Liver (tissue), 9 donors: Measurements from ENCODE around the gene SAMD4B. TPM values are rescaled to one million over a fixed set of nuclear protein-coding genes. Genes with fewer than 3 reads are reported as not detected.

Experiments
- DNase-seq: peaks from one replicate; pipeline ENCODE4 v3.0.0-alpha.2; 2017; ENCODE audit warnings: low spot score
- H3K27ac ChIP-seq, 2 donors: one replicate each; pipeline ENCODE4 v1.7.0; 2013; ENCODE audit warnings: inconsistent platforms in 2 of 2, low read length in 2 of 2, control low read depth in 1 of 2, low read depth in 1 of 2, mild to moderate bottlenecking in 1 of 2
- H3K27me3 ChIP-seq, 4 donors: one replicate each; pipeline versions ENCODE4 v1.6.1 to v1.7.0; 2013; ENCODE audit warnings: low read length in 3 of 4, inconsistent platforms in 1 of 4, mild to moderate bottlenecking in 1 of 4, moderate library complexity in 1 of 4; ENCODE audit not compliant: control insufficient read depth in 4 of 4, insufficient read depth in 4 of 4
- H3K36me3 ChIP-seq, 4 donors: one replicate each; pipeline versions ENCODE4 v1.6.1 to v1.7.0; 2013; ENCODE audit warnings: low read length in 3 of 4, mild to moderate bottlenecking in 3 of 4, low read depth in 1 of 4, moderate library complexity in 1 of 4; ENCODE audit not compliant: control insufficient read depth in 4 of 4, insufficient read depth in 3 of 4
- H3K4me1 ChIP-seq, 4 donors: one replicate each; pipeline versions ENCODE4 v1.6.1 to v1.7.0; 2013; ENCODE audit warnings: low read length in 3 of 4, mild to moderate bottlenecking in 3 of 4, moderate library complexity in 1 of 4; ENCODE audit not compliant: control insufficient read depth in 4 of 4, insufficient read depth in 4 of 4
- H3K4me3 ChIP-seq, 3 donors: one replicate each; pipeline versions ENCODE4 v1.6.1 to v1.7.0; 2013; ENCODE audit warnings: low read length in 3 of 3, control low read depth in 1 of 3, low read depth in 1 of 3, mild to moderate bottlenecking in 1 of 3
- H3K9ac ChIP-seq, 2 donors: one replicate each; pipeline ENCODE4 v1.7.0; 2013; ENCODE audit warnings: low read length in 2 of 2, mild to moderate bottlenecking in 2 of 2, moderate library complexity in 2 of 2, control low read depth in 1 of 2, low read depth in 1 of 2
- H3K9me3 ChIP-seq, 4 donors: one replicate each; pipeline versions ENCODE4 v1.6.1 to v1.7.0; 2013; ENCODE audit warnings: low read length in 3 of 4; ENCODE audit not compliant: control insufficient read depth in 4 of 4
- ATF3 ChIP-seq: IDR thresholded peaks from 2 replicates; pipeline ENCODE4 v1.6.1; 2016; ENCODE audit warnings: antibody characterized with exemption
- CTCF ChIP-seq: fragments of 150-350 bp; IDR thresholded peaks from 2 replicates; pipeline ENCODE4 v1.5.1; 2017; ENCODE audit warnings: improper control_type of control experiment, low read depth, low read length; ENCODE audit not compliant: missing input control
- FOXA1 ChIP-seq: IDR thresholded peaks from 2 replicates; pipeline ENCODE4 v1.6.1; 2016; ENCODE audit warnings: antibody characterized with exemption
- FOXA2 ChIP-seq: IDR thresholded peaks from 2 replicates; pipeline ENCODE4 v1.6.1; 2016; ENCODE audit warnings: antibody characterized with exemption
- GABPA ChIP-seq, 2 donors: IDR thresholded peaks in 1 of 2; conservative IDR thresholded peaks in 1 of 2; 2 replicates each; pipeline ENCODE4 v1.6.1; 2016; ENCODE audit warnings: antibody characterized with exemption in 2 of 2, mild to moderate bottlenecking in 1 of 2, moderate library complexity in 1 of 2
- HNF4A ChIP-seq, 2 donors: conservative IDR thresholded peaks; 2 replicates each; pipeline ENCODE4 v1.6.1; 2016; ENCODE audit warnings: antibody characterized with exemption in 2 of 2, mild to moderate bottlenecking in 2 of 2
- HNF4G ChIP-seq: IDR thresholded peaks from 2 replicates; pipeline ENCODE4 v1.6.1; 2016; ENCODE audit warnings: antibody characterized with exemption
- JUND ChIP-seq, 2 donors: IDR thresholded peaks; 2 replicates each; pipeline ENCODE4 v1.6.1; 2016; ENCODE audit warnings: antibody characterized with exemption in 2 of 2
- MAX ChIP-seq: IDR thresholded peaks from 2 replicates; pipeline ENCODE4 v1.6.1; 2016; ENCODE audit warnings: antibody characterized with exemption
- NR2F2 ChIP-seq: IDR thresholded peaks from 2 replicates; pipeline ENCODE4 v1.6.1; 2016; ENCODE audit warnings: antibody characterized with exemption
- RAD21 ChIP-seq, 2 donors: IDR thresholded peaks; 2 replicates each; pipeline ENCODE4 v1.6.1; 2016; ENCODE audit warnings: antibody characterized with exemption in 2 of 2, mild to moderate bottlenecking in 2 of 2
- REST ChIP-seq: IDR thresholded peaks from 2 replicates; pipeline ENCODE4 v1.6.1; 2016; ENCODE audit warnings: antibody characterized with exemption, mild to moderate bottlenecking
- RXRA ChIP-seq, 2 donors: IDR thresholded peaks; 2 replicates each; pipeline ENCODE4 v1.6.1; 2017 to 2018; ENCODE audit warnings: antibody characterized with exemption in 2 of 2, mild to moderate bottlenecking in 1 of 2
- SP1 ChIP-seq: IDR thresholded peaks from 2 replicates; pipeline ENCODE4 v1.6.1; 2018; ENCODE audit warnings: antibody characterized with exemption, mild to moderate bottlenecking
- TAF1 ChIP-seq: conservative IDR thresholded peaks from 2 replicates; pipeline ENCODE4 v1.6.1; 2016; ENCODE audit warnings: antibody characterized with exemption, mild to moderate bottlenecking
- YY1 ChIP-seq: IDR thresholded peaks from 2 replicates; pipeline ENCODE4 v1.6.1; 2016; ENCODE audit warnings: antibody characterized with exemption, mild to moderate bottlenecking
- ZBTB33 ChIP-seq: IDR thresholded peaks from 2 replicates; pipeline ENCODE4 v1.6.1; 2016; ENCODE audit warnings: antibody characterized with exemption
- WGBS: extraction: QIAGEN DNeasy Blood & Tissue Kit; methylation state at CpG from one replicate; pipeline ENCODE4 v1.1.7; 2013; 5-methylcytosine and 5-hydroxymethylcytosine counted together
- polyA plus RNA-seq, 2 donors: library from polyadenylated mRNA; stranded (reverse) in 1 of 2; unstranded in 1 of 2; fragments of 200-250 nt in 1 of 2; fragments of >200 nt in 1 of 2; fragmentation: Nextera tagmentation in 1 of 2; extraction: Ambion mirVana in 1 of 2; gene quantifications; one replicate each; pipeline versions ENCODE4 v1.2.1 to v1.2.3, GENCODE V29; 2013 to 2015
- total RNA-seq, 2 donors: library from RNA; depleted of rRNA; stranded (reverse); fragments of >200 nt; gene quantifications; one replicate each; pipeline ENCODE4 v1.2.3, GENCODE V29; 2014
- donor health status: healthy.
- donor health status: healthy.
- donor health status: healthy.
- donor health status: healthy.
- donor health status: healthy.

Gene SAMD4B
- total and polyA plus RNA-seq, 4 donors: 17.3 to 39.4 (median 30.5) TPM

GRCh38 chr19:39334444-39334976, 7.7 kb upstream of the SAMD4B start:
- H3K36me3 ChIP-seq: no peaks in the 10 kb centered on the region
- no peaks in the 10 kb centered on the region for H3K9me3 ChIP-seq
- peaks cover 0 to 5% (median 3%) of the 10 kb centered on the region in 4 donors for H3K4me1 ChIP-seq
- 93% methylated on average over 5 of the region's 5 CpGs for WGBS
- H3K27me3 ChIP-seq: no peaks in the 10 kb centered on the region
- no peak overlapping the region for H3K4me3 ChIP-seq
- H3K9ac ChIP-seq: no peak overlapping the region
- no peak for TF ChIP-seq FOXA1
- no peak for TF ChIP-seq YY1
- peak overlapping the region in 1 of 2 donors; percentile 84 for H3K27ac ChIP-seq
- no peak for DNase-seq

DNA sequence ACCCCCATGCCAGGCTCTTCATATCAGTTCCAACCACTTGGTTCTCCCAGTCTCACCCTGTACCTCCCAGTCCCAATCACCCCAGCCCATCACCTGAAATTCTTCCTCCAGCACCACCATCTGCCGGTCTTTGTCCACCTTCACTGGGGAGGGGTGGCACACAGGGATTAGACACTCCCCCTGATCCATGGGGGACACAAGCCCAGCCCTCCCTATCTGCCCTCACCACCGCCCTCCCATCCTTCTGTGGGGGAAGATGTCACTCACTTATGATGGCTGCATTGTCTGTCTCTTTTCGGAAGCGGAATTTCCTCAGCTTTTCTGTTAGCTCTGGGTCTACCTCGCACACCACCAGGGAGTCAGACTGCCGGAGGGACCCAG, 7.1 kb upstream of the SAMD4B start:
- 62% methylated on average over 6 of the region's 6 CpGs for WGBS
- Histone ChIP-seq H3K4me1 (peaks cover 0 to 2% (median under 1%) of the 10 kb centered on the region in 4 donors), H3K27me3 (no peaks in the 10 kb centered on the region), H3K9me3 (no peaks in the 10 kb centered on the region), H3K27ac (peak overlapping the region; percentile 66 to 84), H3K9ac (peak overlapping the region; percentile 30 to 49), H3K36me3 (no peaks in the 10 kb centered on the region), H3K4me3 (peak overlapping the region; percentile 44 to 55 (median 47))
- TF ChIP-seq RAD21 (IDR thresholded peaks at IDR 0.05) (no peak), MAX (no peak), REST (no peak), GABPA (IDR thresholded peaks at IDR 0.05 in 1 of 2, conservative IDR thresholded peaks at IDR 0.05 in 1 of 2) (no peak), RXRA (IDR thresholded peaks at IDR 0.05) (no peak), SP1 (no peak), ZBTB33 (no peak), HNF4A (conservative IDR thresholded peaks at IDR 0.05) (no peak), YY1 (no peak), FOXA2 (no peak), JUND (IDR thresholded peaks at IDR 0.05) (no peak), FOXA1 (no peak), ATF3 (no peak), NR2F2 (no peak), HNF4G (no peak), CTCF (no peak), TAF1 (no peak)
- peak; percentile 42 for DNase-seq
